ENCODE results near the gene HMGN3.

The HMGN3 gene

DNA sequence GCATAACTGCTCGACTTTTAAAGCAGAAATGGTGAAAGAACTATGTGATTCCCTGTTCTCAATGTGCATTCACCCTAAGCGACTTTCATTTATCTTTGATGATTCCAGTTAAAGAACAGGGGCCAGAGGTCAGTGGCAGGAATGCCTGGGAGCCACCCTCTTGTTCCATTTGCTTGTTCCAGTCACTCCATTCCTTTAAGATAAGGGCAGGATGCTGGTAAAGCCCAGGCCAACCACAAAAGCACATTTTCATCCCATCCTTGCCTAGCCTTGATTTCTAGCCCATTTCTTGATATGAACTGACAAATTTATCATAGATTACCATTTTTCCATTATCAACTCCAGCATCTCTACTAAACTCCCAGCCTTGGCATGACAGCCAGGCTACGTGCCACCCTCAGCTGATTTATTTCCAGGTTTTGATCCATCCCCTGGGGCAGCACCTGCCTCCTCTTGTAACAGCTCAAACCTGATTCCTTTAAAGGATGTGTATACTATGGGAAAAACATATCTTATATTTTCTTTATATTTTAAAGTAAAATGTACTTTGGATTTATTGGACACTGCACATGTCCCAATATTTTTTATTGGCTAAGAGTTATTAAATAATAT, 19.2 kb downstream of the HMGN3 start:
- Histone ChIP-seq H3K4me1 (ENCODE audit: control insufficient read depth, insufficient read depth, low read length) (peaks cover 29% of the 10 kb centered on the region), H3K27me3 (ENCODE audit: control insufficient read depth, insufficient read depth, low read length, poor library complexity, severe bottlenecking) (no peaks in the 10 kb centered on the region), H3K4me3 (ENCODE audit: insufficient read depth, low read depth, low read length) (no peak overlapping the region), H3K27ac (ENCODE audit: insufficient read depth, low read depth, low read length, poor library complexity, severe bottlenecking) (peak overlapping the region; percentile 39), H3K36me3 (ENCODE audit: control insufficient read depth, insufficient read depth, low read length) (no peaks in the 10 kb centered on the region), H3K9me3 (ENCODE audit: control insufficient read depth, low read length) (no peaks in the 10 kb centered on the region)
- WGBS, 2 experiments, result 69 to 90% methylated on average over 3 of the region's 3 CpGs

DNA sequence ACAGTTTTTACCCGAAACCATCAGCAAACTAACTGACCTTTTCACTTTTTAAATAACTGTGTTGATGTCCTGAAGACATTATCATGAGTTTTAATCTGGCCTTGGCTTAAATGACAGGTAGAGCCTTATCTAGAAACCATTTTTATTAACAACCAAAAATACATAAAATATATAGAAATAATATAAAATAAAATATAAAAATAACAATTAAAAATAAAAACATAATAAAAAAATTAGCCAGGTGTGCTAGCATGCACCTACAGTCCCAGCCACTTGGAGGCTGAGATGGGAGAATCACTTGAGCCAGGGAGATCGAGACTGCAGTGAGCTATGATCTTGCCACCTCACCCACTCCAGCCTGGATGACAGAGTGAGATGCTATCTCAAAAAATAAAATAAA, 21.6 kb downstream of the HMGN3 start:
- H3K36me3 ChIP-seq (ENCODE audit: control insufficient read depth, insufficient read depth, low read length), result no peaks in the 10 kb centered on the region
- WGBS, 2 experiments, result 78 to 93% methylated on average over 2 of the region's 2 CpGs
- H3K4me1 ChIP-seq (ENCODE audit: control insufficient read depth, insufficient read depth, low read length), result peaks cover 26% of the 10 kb centered on the region
- no peak overlapping the region for H3K27ac ChIP-seq (ENCODE audit: insufficient read depth, low read depth, low read length, poor library complexity, severe bottlenecking)
- no peak overlapping the region for H3K4me3 ChIP-seq (ENCODE audit: insufficient read depth, low read depth, low read length)
- no peaks in the 10 kb centered on the region for H3K9me3 ChIP-seq (ENCODE audit: control insufficient read depth, low read length)
- H3K27me3 ChIP-seq (ENCODE audit: control insufficient read depth, insufficient read depth, low read length, poor library complexity, severe bottlenecking), result no peaks in the 10 kb centered on the region

DNA sequence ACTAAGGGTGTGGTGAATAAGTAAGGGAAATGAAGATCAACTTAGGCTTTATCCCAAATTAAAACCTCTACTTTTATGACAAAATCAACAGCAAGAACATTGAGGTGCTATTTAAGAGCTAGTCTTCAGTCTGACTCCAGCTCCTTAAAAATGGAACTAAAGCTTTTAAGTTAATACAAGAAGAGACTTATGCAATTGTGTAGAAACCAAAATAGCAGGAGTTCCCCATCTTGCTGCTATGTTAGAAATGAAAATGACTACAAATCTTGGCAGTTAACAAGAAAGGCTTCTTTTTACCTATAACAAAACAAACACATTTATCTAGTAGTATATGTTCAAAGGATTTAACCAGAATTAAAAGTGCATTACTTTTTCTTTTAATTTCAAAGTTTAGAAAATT, 25.7 kb downstream of the HMGN3 start:
- Histone ChIP-seq H3K27me3 (ENCODE audit: control insufficient read depth, insufficient read depth, low read length, poor library complexity, severe bottlenecking) (no peaks in the 10 kb centered on the region), H3K4me3 (ENCODE audit: insufficient read depth, low read depth, low read length) (no peak overlapping the region), H3K9me3 (ENCODE audit: control insufficient read depth, low read length) (no peaks in the 10 kb centered on the region), H3K4me1 (ENCODE audit: control insufficient read depth, insufficient read depth, low read length) (no peaks in the 10 kb centered on the region), H3K27ac (ENCODE audit: insufficient read depth, low read depth, low read length, poor library complexity, severe bottlenecking) (no peak overlapping the region), H3K36me3 (ENCODE audit: control insufficient read depth, insufficient read depth, low read length) (peaks cover 9% of the 10 kb centered on the region)

DNA sequence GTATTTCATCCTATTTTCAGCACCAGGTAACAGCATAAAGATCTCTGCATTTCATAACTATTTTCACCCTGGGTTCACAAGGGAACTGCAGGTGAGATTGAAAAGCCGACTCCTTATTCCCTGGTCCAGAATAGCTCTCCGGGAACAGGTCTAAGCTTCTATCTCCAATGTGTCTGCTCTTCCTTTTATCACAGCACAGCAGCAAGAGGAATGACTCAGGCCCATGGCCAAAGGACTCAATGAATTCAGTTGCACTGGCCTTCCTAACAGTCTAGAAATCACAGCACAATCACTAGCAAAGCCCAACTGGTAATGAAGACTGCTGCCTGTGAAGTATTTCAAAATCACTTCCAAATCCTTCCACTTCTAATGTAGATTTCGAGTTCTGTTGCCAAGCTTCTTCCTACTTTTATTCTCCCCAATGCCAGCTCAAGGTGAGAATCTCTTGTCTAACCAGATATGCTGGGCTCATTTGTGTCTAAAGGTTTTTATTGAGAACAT, 30.7 kb downstream of the HMGN3 start:
- Histone ChIP-seq H3K4me3 (ENCODE audit: insufficient read depth, low read depth, low read length) (no peak overlapping the region), H3K27ac (ENCODE audit: insufficient read depth, low read depth, low read length, poor library complexity, severe bottlenecking) (no peak overlapping the region), H3K9me3 (ENCODE audit: control insufficient read depth, low read length) (no peaks in the 10 kb centered on the region), H3K36me3 (ENCODE audit: control insufficient read depth, insufficient read depth, low read length) (peaks cover 9% of the 10 kb centered on the region), H3K4me1 (ENCODE audit: control insufficient read depth, insufficient read depth, low read length) (no peaks in the 10 kb centered on the region), H3K27me3 (ENCODE audit: control insufficient read depth, insufficient read depth, low read length, poor library complexity, severe bottlenecking) (no peaks in the 10 kb centered on the region)
- WGBS, 2 experiments, result 94 to 99% methylated on average over 3 of the region's 3 CpGs

DNA sequence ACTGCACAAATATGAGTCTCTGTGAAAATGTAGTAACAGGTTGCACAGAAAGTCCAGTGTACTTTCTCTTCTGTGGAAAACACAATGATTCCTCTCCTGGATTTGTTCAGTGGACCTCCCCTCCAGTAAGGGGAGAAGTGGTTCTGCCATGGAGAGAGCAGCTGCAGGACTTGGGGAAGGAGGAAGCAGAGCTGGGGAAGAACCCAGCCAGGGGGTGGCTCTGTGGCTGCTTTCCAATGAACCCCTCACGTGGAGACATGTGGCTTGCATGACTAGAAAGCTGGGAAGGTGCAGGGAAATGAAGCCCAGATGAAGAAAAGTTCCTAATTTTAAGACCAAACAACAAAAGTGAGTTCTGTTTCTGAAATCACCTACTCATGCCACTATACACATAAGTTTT, 31.9 kb downstream of the HMGN3 start:
- H3K27me3 ChIP-seq (ENCODE audit: control insufficient read depth, insufficient read depth, low read length, poor library complexity, severe bottlenecking), result no peaks in the 10 kb centered on the region
- 81 to 92% methylated on average over 1 of the region's 1 CpG for WGBS, 2 experiments
- peaks cover 9% of the 10 kb centered on the region for H3K36me3 ChIP-seq (ENCODE audit: control insufficient read depth, insufficient read depth, low read length)
- no peak overlapping the region for H3K4me3 ChIP-seq (ENCODE audit: insufficient read depth, low read depth, low read length)
- H3K27ac ChIP-seq (ENCODE audit: insufficient read depth, low read depth, low read length, poor library complexity, severe bottlenecking), result no peak overlapping the region
- no peaks in the 10 kb centered on the region for H3K9me3 ChIP-seq (ENCODE audit: control insufficient read depth, low read length)
- H3K4me1 ChIP-seq (ENCODE audit: control insufficient read depth, insufficient read depth, low read length), result no peaks in the 10 kb centered on the region

DNA sequence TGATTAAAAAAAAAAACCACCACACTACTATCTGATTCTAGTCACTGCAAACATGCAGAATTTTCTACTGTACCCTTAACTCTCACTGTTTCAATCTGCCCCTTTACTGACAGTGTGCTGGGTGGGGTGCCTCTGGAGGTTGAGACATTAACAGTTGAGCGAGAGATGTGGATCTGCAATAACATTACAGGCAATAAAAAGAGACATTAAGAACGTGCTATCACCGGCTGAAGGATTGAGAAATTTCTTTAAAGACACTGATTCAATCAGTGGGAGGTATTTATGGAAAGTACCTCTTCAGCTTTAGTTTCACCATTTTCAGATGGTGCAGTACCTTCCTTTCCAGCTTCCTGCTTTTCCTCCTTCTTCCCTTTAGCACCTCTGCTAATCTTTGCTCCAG, 32.5 kb downstream of the HMGN3 start:
- WGBS, 2 experiments, result 87 to 96% methylated on average over 3 of the region's 3 CpGs

DNA sequence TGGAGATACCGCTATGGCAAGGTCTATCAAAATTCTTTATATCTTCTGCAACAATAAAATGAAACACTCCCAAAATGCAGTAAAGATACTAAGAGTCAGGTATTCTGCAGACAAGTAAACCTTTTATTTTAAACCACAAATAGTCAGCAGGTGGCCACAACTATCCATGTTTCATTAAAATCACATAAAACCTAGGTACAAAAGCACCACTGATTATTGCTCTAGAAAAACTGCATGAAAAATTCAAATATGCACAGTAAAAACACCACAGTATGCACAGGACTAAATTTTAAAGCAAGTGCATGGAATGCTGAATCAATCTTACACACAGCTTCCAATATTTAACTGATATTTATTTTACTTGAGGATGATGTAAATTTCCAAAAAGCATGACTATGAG, 33.3 kb downstream of the HMGN3 start:
- no peaks in the 10 kb centered on the region for H3K27me3 ChIP-seq (ENCODE audit: control insufficient read depth, insufficient read depth, low read length, poor library complexity, severe bottlenecking)
- H3K4me3 ChIP-seq (ENCODE audit: insufficient read depth, low read depth, low read length), result no peak overlapping the region
- 100% methylated on average over 1 of the region's 1 CpG; no CpG with 5 or more reads in 1 of the 2 experiments for WGBS, 2 experiments

More for the DNA sequence above, 32.5 kb downstream of the HMGN3 start:
- Histone ChIP-seq H3K36me3 (ENCODE audit: control insufficient read depth, insufficient read depth, low read length) (peaks cover 9% of the 10 kb centered on the region), H3K4me1 (ENCODE audit: control insufficient read depth, insufficient read depth, low read length) (no peaks in the 10 kb centered on the region), H3K4me3 (ENCODE audit: insufficient read depth, low read depth, low read length) (no peak overlapping the region), H3K27me3 (ENCODE audit: control insufficient read depth, insufficient read depth, low read length, poor library complexity, severe bottlenecking) (no peaks in the 10 kb centered on the region), H3K27ac (ENCODE audit: insufficient read depth, low read depth, low read length, poor library complexity, severe bottlenecking) (no peak overlapping the region), H3K9me3 (ENCODE audit: control insufficient read depth, low read length) (no peaks in the 10 kb centered on the region)

DNA sequence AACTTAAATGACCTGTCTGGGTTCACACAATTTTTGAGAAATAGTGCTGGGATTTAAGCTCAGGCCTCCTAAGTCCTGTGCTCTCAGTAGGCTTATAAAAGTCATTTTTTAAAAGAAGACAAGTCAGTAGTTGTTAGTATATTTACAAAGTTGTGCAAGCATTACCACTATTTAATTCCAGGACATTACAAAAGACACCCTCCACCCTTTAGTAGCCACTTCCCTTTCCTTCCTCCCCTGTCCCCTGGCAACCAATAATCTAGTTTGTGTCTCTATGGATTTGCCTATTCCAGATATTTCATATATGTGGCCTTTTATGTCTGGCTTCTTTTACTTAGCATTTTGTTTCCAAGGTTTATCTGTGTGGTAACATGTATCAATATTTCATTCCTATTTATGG, 37.6 kb downstream of the HMGN3 start:
- Histone ChIP-seq H3K36me3 (ENCODE audit: control insufficient read depth, insufficient read depth, low read length) (no peaks in the 10 kb centered on the region), H3K9me3 (ENCODE audit: control insufficient read depth, low read length) (no peaks in the 10 kb centered on the region), H3K4me1 (ENCODE audit: control insufficient read depth, insufficient read depth, low read length) (no peaks in the 10 kb centered on the region)

More for the DNA sequence above, 33.3 kb downstream of the HMGN3 start:
- Histone ChIP-seq H3K9me3 (ENCODE audit: control insufficient read depth, low read length) (no peaks in the 10 kb centered on the region), H3K27ac (ENCODE audit: insufficient read depth, low read depth, low read length, poor library complexity, severe bottlenecking) (no peak overlapping the region), H3K36me3 (ENCODE audit: control insufficient read depth, insufficient read depth, low read length) (peaks cover 2% of the 10 kb centered on the region), H3K4me1 (ENCODE audit: control insufficient read depth, insufficient read depth, low read length) (no peaks in the 10 kb centered on the region)

DNA sequence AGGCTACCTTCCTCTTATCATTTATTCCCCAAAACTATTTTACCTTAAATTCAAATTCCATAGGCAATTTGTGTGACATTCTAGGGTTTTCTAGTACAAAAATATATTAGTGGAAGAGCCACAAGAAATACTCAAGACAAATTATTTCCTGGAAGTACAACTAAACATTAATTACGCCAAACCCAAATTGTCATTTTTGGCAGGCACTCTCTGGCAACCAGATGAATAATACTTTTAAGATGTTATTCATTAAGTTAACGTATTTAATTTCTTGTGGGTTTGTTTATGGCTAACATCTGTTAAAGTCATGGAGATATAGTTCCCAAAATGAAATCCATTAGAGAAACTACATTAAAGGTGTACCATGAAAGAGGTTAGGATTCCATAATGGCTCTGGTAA, 40.5 kb downstream of the HMGN3 start:
- H3K27me3 ChIP-seq (ENCODE audit: control insufficient read depth, insufficient read depth, low read length, poor library complexity, severe bottlenecking), result no peaks in the 10 kb centered on the region
- no peaks in the 10 kb centered on the region for H3K36me3 ChIP-seq (ENCODE audit: control insufficient read depth, insufficient read depth, low read length)
- H3K4me3 ChIP-seq (ENCODE audit: insufficient read depth, low read depth, low read length), result no peak overlapping the region
- 86 to 90% methylated on average over 1 to 2 of the region's 2 CpGs for WGBS, 2 experiments
- H3K27ac ChIP-seq (ENCODE audit: insufficient read depth, low read depth, low read length, poor library complexity, severe bottlenecking), result no peak overlapping the region
- no peaks in the 10 kb centered on the region for H3K4me1 ChIP-seq (ENCODE audit: control insufficient read depth, insufficient read depth, low read length)
- no peaks in the 10 kb centered on the region for H3K9me3 ChIP-seq (ENCODE audit: control insufficient read depth, low read length)

More for the DNA sequence above, 37.6 kb downstream of the HMGN3 start:
- H3K4me3 ChIP-seq (ENCODE audit: insufficient read depth, low read depth, low read length), result no peak overlapping the region
- no peaks in the 10 kb centered on the region for H3K27me3 ChIP-seq (ENCODE audit: control insufficient read depth, insufficient read depth, low read length, poor library complexity, severe bottlenecking)
- H3K27ac ChIP-seq (ENCODE audit: insufficient read depth, low read depth, low read length, poor library complexity, severe bottlenecking), result no peak overlapping the region

DNA sequence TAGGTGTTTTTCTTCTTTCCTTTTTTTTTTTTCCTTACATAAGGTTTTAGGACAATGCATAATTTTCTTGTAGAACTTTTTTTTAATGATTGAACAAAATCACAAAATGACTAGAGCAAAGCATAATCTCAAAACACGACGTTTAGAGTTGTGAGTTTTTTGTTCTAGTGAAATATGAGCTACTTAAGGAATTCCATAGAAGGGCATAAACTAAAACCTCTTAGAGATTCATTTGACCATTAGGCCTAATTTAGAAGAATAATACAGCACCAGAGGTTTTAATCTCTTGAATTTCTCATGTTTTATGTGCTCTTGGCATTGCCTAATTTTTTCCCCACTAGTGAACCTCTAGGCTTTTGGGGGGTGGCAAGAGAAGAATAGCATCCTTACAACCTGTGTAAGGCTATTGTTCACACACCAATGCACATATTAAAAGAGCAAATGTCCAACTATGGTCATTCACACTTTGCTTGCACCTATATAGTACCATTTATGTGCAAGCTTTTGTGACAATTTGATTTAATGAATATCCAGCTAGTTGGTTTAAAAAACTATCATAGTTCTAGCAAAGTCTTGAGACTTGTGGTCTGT, 44.6 kb downstream of the HMGN3 start:
- no peaks in the 10 kb centered on the region for H3K36me3 ChIP-seq (ENCODE audit: control insufficient read depth, insufficient read depth, low read length)
- no peaks in the 10 kb centered on the region for H3K27me3 ChIP-seq (ENCODE audit: control insufficient read depth, insufficient read depth, low read length, poor library complexity, severe bottlenecking)
- no peaks in the 10 kb centered on the region for H3K9me3 ChIP-seq (ENCODE audit: control insufficient read depth, low read length)
- H3K27ac ChIP-seq (ENCODE audit: insufficient read depth, low read depth, low read length, poor library complexity, severe bottlenecking), result no peak overlapping the region
- 85% methylated on average over 2 of the region's 2 CpGs; no CpG with 5 or more reads in 1 of the 2 experiments for WGBS, 2 experiments
- no peak overlapping the region for H3K4me3 ChIP-seq (ENCODE audit: insufficient read depth, low read depth, low read length)
- no peaks in the 10 kb centered on the region for H3K4me1 ChIP-seq (ENCODE audit: control insufficient read depth, insufficient read depth, low read length)

All from ectodermal cell (in vitro differentiated cells).